Muscle layer of colon (tissue), 2 donors: Measurements from ENCODE around the gene MOSMO.
"Not testable (repeated sequence)": the region's sequence is repeated elsewhere in the genome, so short reads cannot be mapped to it uniquely, and the experiment has no call there.

Source experiments
- H3K27ac ChIP-seq: one replicate; pipeline ENCODE4 v1.7.0; 2013; ENCODE audit warnings: low read depth, mild to moderate bottlenecking, low read length, moderate library complexity
- H3K27me3 ChIP-seq, 2 donors: one replicate each; pipeline ENCODE4 v1.7.0; 2013; ENCODE audit warnings: low read length in 2 of 2, mild to moderate bottlenecking in 2 of 2; ENCODE audit not compliant: insufficient read depth in 2 of 2, control insufficient read depth in 1 of 2
- H3K36me3 ChIP-seq: one replicate; pipeline ENCODE4 v1.7.0; 2013; ENCODE audit warnings: mild to moderate bottlenecking, low read length; ENCODE audit not compliant: insufficient read depth
- H3K4me1 ChIP-seq: one replicate; pipeline ENCODE4 v1.7.0; 2013; ENCODE audit warnings: mild to moderate bottlenecking, low read length; ENCODE audit not compliant: insufficient read depth
- H3K4me3 ChIP-seq, 2 donors: one replicate each; pipeline ENCODE4 v1.7.0; 2013; ENCODE audit warnings: low read length in 2 of 2, low read depth in 1 of 2, mild to moderate bottlenecking in 1 of 2, moderate library complexity in 1 of 2
- H3K9ac ChIP-seq: one replicate; pipeline ENCODE4 v1.7.0; 2013; ENCODE audit warnings: low read length
- H3K9me3 ChIP-seq: one replicate; pipeline ENCODE4 v1.7.0; 2013; ENCODE audit warnings: mild to moderate bottlenecking, low read length
- donor health status: abdominal sarcoma.
- donor health status: Adenocarcinoma of cecum.

Gene MOSMO

DNA sequence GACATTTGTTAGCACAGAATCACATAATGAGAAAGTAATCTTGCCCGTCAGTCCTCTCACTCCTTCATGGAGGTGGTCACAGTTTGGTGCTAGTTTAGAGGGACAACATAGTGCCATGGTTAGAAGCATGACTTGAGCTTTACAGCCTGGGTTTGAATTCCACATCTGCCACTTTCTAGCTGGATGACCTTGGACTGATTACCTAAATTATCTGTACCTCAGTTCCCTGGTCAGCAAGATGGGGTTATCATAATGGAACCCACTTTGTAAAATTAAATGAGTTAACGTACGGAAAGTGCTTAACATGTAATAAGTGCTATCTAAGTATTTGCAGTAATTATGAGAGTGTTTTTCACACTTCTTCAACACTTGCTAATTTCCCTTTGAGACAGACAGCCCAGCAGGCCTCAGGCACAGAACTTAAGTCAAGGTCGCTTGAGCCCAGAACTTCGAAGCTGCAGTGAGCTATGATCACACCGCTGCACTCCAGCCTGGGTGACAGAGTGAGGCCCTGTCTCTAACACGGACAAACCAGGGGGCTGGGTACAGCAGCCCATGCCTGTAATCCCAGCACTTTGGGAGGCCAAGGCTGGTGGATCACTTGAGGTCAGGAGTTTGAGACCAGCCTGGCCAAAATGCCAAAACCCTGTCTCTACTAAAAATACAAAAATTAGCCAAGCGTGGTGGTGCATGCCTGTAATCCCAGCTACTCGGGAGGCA, 91.5 kb downstream of the MOSMO start:
- Histone ChIP-seq H3K9ac (no peak overlapping the region), H3K9me3 (no peaks in the 10 kb centered on the region), H3K27ac (no peak overlapping the region), H3K36me3 (no peaks in the 10 kb centered on the region), H3K4me3 (no peak overlapping the region), H3K4me1 (no peaks in the 10 kb centered on the region), H3K27me3 (no peaks in the 10 kb centered on the region)

GRCh38 chr16:22103441-22103840, 95.5 kb downstream of the MOSMO start:
- H3K27me3 ChIP-seq = no peaks in the 10 kb centered on the region
- H3K27ac ChIP-seq = no peak overlapping the region
- no peak overlapping the region for H3K9ac ChIP-seq
- H3K9me3 ChIP-seq = no peaks in the 10 kb centered on the region
- H3K36me3 ChIP-seq = no peaks in the 10 kb centered on the region
- no peak overlapping the region for H3K4me3 ChIP-seq
- no peaks in the 10 kb centered on the region for H3K4me1 ChIP-seq

GRCh38 chr16:22109258-22109898, 101.5 kb downstream of the MOSMO start:
- no peak overlapping the region for H3K9ac ChIP-seq
- H3K4me1 ChIP-seq = no peaks in the 10 kb centered on the region
- H3K27me3 ChIP-seq = no peaks in the 10 kb centered on the region
- no peaks in the 10 kb centered on the region for H3K9me3 ChIP-seq
- H3K36me3 ChIP-seq = no peaks in the 10 kb centered on the region
- H3K4me3 ChIP-seq = no peak overlapping the region
- no peak overlapping the region for H3K27ac ChIP-seq

DNA sequence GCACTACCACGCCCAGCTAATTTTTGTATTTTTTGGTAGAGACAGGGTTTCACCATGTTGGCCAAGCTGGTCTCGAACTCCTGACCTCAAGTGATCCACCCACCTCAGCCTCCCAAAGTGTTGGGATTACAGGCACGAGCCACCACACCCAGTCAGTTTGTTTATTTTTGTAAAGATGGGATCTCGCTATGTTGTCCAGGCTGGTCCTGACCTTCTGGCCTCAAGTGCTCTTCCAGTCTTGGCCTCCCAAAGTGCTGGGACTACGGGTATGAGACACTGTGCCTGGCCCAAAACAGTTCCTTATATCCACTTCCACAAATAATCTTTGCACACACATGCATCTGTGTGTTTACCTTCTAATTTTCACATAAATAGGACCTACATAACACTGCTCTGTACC, 103.7 kb downstream of the MOSMO start:
- H3K27me3 ChIP-seq, H3K4me1 ChIP-seq: not testable (repeated sequence)

DNA sequence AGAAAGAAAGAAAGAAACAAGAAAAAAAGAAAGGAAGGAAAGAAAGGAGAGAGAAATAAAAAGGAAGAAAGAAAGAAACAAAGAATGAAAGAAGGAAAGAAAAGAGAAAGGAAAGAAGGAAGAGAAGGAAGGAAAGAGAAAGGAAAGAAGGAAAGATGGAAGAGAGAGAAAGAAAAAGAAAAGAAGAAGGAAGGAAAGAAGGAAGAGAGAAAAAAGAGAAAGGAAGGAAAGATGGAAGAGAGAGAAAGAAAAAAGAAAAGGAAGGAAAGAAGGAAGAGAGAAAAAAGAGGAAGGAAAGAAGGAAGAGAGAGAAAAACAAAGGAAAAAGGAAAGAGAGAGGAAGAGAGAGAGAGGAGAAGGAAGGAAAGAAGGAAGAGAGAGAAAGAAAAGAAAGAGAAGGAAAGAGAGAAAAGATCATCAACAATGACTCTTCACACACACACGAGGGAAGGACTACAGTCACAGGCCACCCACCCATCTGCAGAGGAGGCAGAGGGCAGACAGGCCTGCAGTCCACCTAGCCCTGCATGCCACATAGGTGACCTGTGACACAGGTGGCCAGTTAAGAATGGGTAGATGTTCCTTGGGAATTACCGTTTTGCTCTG, 108.3 kb downstream of the MOSMO start:
- Histone ChIP-seq H3K4me1 (no peaks in the 10 kb centered on the region), H3K4me3 (no peak overlapping the region), H3K9ac (no peak overlapping the region), H3K27ac (no peak overlapping the region), H3K36me3 (no peaks in the 10 kb centered on the region), H3K9me3 (no peaks in the 10 kb centered on the region), H3K27me3 (no peaks in the 10 kb centered on the region)

More for the DNA sequence above, 103.7 kb downstream of the MOSMO start:
- H3K4me3 ChIP-seq, H3K9me3 ChIP-seq, H3K36me3 ChIP-seq, H3K27ac ChIP-seq, H3K9ac ChIP-seq: not testable (repeated sequence)

GRCh38 chr16:22117609-22118008, 109.7 kb downstream of the MOSMO start:
- H3K27me3 ChIP-seq = no peaks in the 10 kb centered on the region
- no peak overlapping the region for H3K9ac ChIP-seq
- no peaks in the 10 kb centered on the region for H3K9me3 ChIP-seq
- H3K4me3 ChIP-seq = no peak overlapping the region
- H3K4me1 ChIP-seq = no peaks in the 10 kb centered on the region
- no peak overlapping the region for H3K27ac ChIP-seq
- no peaks in the 10 kb centered on the region for H3K36me3 ChIP-seq

DNA sequence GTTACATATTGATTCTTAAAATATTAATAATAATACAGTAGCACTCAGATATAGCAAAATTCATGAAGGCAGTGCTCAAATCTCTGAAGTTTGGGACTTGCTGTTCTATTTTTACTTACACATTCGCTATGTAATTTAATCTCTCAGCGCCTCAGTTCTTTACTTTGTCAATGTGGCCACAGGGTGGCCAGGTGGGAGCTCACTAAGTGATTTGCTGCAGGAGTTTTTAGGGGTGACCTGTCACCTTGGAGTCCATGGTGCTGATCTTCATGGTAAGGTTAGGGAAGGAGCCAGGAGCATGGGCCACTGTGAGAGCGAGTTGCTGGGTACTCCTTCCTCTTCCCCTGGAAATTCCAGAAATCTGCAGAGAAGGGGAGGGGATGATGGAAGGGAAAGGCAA, 112.5 kb downstream of the MOSMO start:
- no peaks in the 10 kb centered on the region for H3K27me3 ChIP-seq
- H3K9ac ChIP-seq = no peak overlapping the region
- H3K27ac ChIP-seq = no peak overlapping the region
- H3K9me3 ChIP-seq = no peaks in the 10 kb centered on the region
- H3K36me3 ChIP-seq = no peaks in the 10 kb centered on the region
- no peak overlapping the region for H3K4me3 ChIP-seq
- no peaks in the 10 kb centered on the region for H3K4me1 ChIP-seq

DNA sequence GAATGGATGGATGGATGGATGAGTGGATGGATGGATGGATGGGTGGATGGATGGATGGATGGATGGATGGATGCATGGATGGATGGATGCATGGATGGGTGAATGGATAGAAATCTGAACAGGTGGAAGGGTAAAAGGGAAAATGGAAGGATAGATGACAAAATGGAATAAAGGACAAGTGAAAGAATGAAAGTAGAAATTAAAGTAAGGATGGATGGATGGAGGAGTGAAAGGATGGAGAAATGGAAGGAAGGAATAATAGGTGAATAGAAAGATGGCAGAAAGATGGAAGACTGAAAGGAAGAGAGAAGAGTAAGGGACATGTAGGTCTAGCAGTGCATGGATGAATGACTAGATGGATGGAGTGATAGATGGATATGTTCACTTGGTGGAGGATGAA, 114.3 kb downstream of the MOSMO start:
- no peaks in the 10 kb centered on the region for H3K4me1 ChIP-seq
- no peaks in the 10 kb centered on the region for H3K9me3 ChIP-seq
- H3K4me3 ChIP-seq = no peak overlapping the region
- H3K27me3 ChIP-seq = no peaks in the 10 kb centered on the region
- H3K36me3 ChIP-seq = no peaks in the 10 kb centered on the region
- H3K9ac ChIP-seq = no peak overlapping the region
- no peak overlapping the region for H3K27ac ChIP-seq

- Histone ChIP-seq H3K9ac (no peak overlapping the region), H3K36me3 (no peaks in the 10 kb centered on the region), H3K4me1 (no peaks in the 10 kb centered on the region), H3K27ac (no peak overlapping the region), H3K9me3 (no peaks in the 10 kb centered on the region), H3K27me3 (no peaks in the 10 kb centered on the region), H3K4me3 (no peak overlapping the region)
Measured at GRCh38 chr16:22123146-22123545, 115.2 kb downstream of the MOSMO start.

DNA sequence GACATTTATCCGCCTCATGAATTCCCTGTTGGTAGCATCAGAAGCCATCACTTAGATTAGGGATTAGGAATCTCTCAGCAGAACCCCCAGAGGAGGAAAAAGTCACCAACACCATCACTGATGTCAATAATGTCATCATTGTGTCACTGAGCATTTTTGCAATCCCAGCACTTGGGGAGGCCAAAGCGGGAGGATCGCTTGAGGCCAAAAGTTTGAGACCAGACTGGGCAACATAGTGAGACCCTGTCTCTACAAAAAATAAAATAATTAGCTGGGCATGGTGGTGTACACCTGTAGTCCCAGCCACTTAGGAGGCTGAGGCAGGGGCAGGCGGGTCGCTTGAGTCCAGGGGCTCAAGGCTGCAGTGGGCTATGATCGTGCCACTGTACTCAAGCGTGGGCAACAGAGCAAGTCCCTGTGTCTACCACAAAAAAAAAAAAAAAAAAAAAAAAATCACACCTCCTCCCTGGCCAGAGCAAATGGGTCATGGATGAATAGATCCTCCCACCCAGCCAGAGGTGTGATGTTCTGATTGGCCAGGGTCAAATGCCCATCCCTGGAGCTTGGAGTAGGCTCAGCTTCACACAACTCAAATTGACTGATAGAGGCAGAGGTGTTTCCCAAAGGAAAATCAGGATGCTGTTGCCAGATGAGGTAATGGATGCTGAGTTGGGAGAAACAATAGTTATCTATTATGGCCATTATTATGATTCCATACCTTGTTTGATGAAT, 116.0 kb downstream of the MOSMO start:
- no peak overlapping the region for H3K27ac ChIP-seq
- no peaks in the 10 kb centered on the region for H3K9me3 ChIP-seq
- no peaks in the 10 kb centered on the region for H3K4me1 ChIP-seq
- no peak overlapping the region for H3K9ac ChIP-seq
- no peaks in the 10 kb centered on the region for H3K36me3 ChIP-seq
- H3K27me3 ChIP-seq = no peaks in the 10 kb centered on the region
- H3K4me3 ChIP-seq = no peak overlapping the region

- no peak overlapping the region for H3K27ac ChIP-seq
- no peaks in the 10 kb centered on the region for H3K27me3 ChIP-seq
Measured at GRCh38 chr16:22124583-22125284, 116.8 kb downstream of the MOSMO start.

More at GRCh38 chr16:22124583-22125284, 116.8 kb downstream of the MOSMO start:
- H3K9ac ChIP-seq = no peak overlapping the region
- no peaks in the 10 kb centered on the region for H3K4me1 ChIP-seq
- H3K36me3 ChIP-seq = no peaks in the 10 kb centered on the region
- no peaks in the 10 kb centered on the region for H3K9me3 ChIP-seq
- H3K4me3 ChIP-seq = no peak overlapping the region
